ENCODE measurements around the gene CCDC85C. TPM values are rescaled to one million over a fixed set of nuclear protein-coding genes. Genes with fewer than 3 reads are reported as not detected.
A peak's percentile ranks its signal among the peaks of the same experiment; 100 is the strongest.

CCDC85C gene
- polyA plus RNA-seq, 2 donors = 30.1 to 51.0 TPM

- no peak overlapping the region for H3K4me3 ChIP-seq (ENCODE audit: low read depth in 1 of 2, low read length in 2 of 2)
- H3K27me3 ChIP-seq (ENCODE audit: control insufficient read depth in 1 of 2, insufficient read depth in 2 of 2, low read length in 2 of 2) = no peaks in the 10 kb centered on the region
- no peak overlapping the region for H3K27ac ChIP-seq (ENCODE audit: low read depth in 2 of 2, low read length in 1 of 2)
- WGBS, 2 donors = 81 to 90% methylated on average over 6 of the region's 6 CpGs
- H3K4me1 ChIP-seq (ENCODE audit: control insufficient read depth in 2 of 2, insufficient read depth in 2 of 2, low read length in 1 of 2) = no peaks in the 10 kb centered on the region
- H3K9me3 ChIP-seq (ENCODE audit: control insufficient read depth in 2 of 2, insufficient read depth in 1 of 2, low read depth in 1 of 2, low read length in 1 of 2) = no peaks in the 10 kb centered on the region
- H3K36me3 ChIP-seq (ENCODE audit: control insufficient read depth in 2 of 2, insufficient read depth in 2 of 2, low read length in 1 of 2) = peaks cover 24 to 58% of the 10 kb centered on the region in 2 donors
Observed at GRCh38 chr14:99506276-99506675, 97.7 kb downstream of the CCDC85C start.

GRCh38 chr14:99505089-99505488, 98.9 kb downstream of the CCDC85C start:
- Histone ChIP-seq H3K27ac (ENCODE audit: low read depth in 2 of 2, low read length in 1 of 2) (no peak overlapping the region), H3K4me1 (ENCODE audit: control insufficient read depth in 2 of 2, insufficient read depth in 2 of 2, low read length in 1 of 2) (no peaks in the 10 kb centered on the region), H3K27me3 (ENCODE audit: control insufficient read depth in 1 of 2, insufficient read depth in 2 of 2, low read length in 2 of 2) (no peaks in the 10 kb centered on the region), H3K9me3 (ENCODE audit: control insufficient read depth in 2 of 2, insufficient read depth in 1 of 2, low read depth in 1 of 2, low read length in 1 of 2) (no peaks in the 10 kb centered on the region), H3K36me3 (ENCODE audit: control insufficient read depth in 2 of 2, insufficient read depth in 2 of 2, low read length in 1 of 2) (peaks cover 24 to 60% of the 10 kb centered on the region in 2 donors), H3K4me3 (ENCODE audit: low read depth in 1 of 2, low read length in 2 of 2) (no peak overlapping the region)
- 86% methylated on average over 5 of the region's 5 CpGs for WGBS, 2 donors

DNA sequence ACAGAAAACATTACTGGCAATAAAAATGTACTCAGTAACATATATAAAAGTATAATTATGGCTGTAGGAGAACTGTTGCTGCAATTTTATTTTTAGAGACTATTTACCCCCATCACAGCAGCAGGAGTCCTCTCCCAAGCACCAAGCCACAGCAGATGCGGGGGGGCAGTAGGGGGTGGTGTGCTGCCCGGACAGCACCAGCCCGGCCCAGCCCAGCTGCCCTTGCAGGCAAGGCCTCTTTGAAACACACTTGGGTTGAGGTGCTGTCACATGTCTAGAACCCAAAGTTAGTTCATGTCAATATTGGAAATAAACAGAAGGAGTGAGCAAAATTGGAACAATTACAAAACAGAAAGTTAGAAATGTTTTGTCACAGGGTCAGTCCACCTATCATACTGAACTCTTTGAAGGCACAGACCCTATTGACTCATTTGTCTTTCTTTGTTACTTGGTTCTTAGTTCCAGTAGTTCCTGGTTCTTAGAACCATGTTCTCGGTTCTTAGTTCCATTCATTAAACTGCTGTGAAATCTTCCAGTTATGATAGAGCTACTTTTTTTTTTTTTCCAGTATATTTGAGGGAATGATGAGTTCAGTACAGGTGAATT, 100.1 kb downstream of the CCDC85C start:
- Histone ChIP-seq H3K27me3 (ENCODE audit: control insufficient read depth in 1 of 2, insufficient read depth in 2 of 2, low read length in 2 of 2) (no peaks in the 10 kb centered on the region), H3K4me3 (ENCODE audit: low read depth in 1 of 2, low read length in 2 of 2) (no peak overlapping the region), H3K36me3 (ENCODE audit: control insufficient read depth in 2 of 2, insufficient read depth in 2 of 2, low read length in 1 of 2) (peaks cover 24 to 50% of the 10 kb centered on the region in 2 donors), H3K9me3 (ENCODE audit: control insufficient read depth in 2 of 2, insufficient read depth in 1 of 2, low read depth in 1 of 2, low read length in 1 of 2) (no peaks in the 10 kb centered on the region), H3K27ac (ENCODE audit: low read depth in 2 of 2, low read length in 1 of 2) (no peak overlapping the region), H3K4me1 (ENCODE audit: control insufficient read depth in 2 of 2, insufficient read depth in 2 of 2, low read length in 1 of 2) (no peaks in the 10 kb centered on the region)
- WGBS, 2 donors = 91 to 93% methylated on average over 4 of the region's 4 CpGs

GRCh38 chr14:99502989-99503421, 101.0 kb downstream of the CCDC85C start:
- Histone ChIP-seq H3K27ac (ENCODE audit: low read depth in 2 of 2, low read length in 1 of 2) (no peak overlapping the region), H3K27me3 (ENCODE audit: control insufficient read depth in 1 of 2, insufficient read depth in 2 of 2, low read length in 2 of 2) (no peaks in the 10 kb centered on the region), H3K9me3 (ENCODE audit: control insufficient read depth in 2 of 2, insufficient read depth in 1 of 2, low read depth in 1 of 2, low read length in 1 of 2) (no peaks in the 10 kb centered on the region), H3K36me3 (ENCODE audit: control insufficient read depth in 2 of 2, insufficient read depth in 2 of 2, low read length in 1 of 2) (peaks cover 21 to 44% of the 10 kb centered on the region in 2 donors), H3K4me3 (ENCODE audit: low read depth in 1 of 2, low read length in 2 of 2) (no peak overlapping the region), H3K4me1 (ENCODE audit: control insufficient read depth in 2 of 2, insufficient read depth in 2 of 2, low read length in 1 of 2) (no peaks in the 10 kb centered on the region)
- 83 to 85% methylated on average over 14 of the region's 14 CpGs for WGBS, 2 donors

- WGBS, 2 donors = 87 to 93% methylated on average over 3 of the region's 3 CpGs
Observed at GRCh38 chr14:99497894-99498293, 106.1 kb downstream of the CCDC85C start.

DNA sequence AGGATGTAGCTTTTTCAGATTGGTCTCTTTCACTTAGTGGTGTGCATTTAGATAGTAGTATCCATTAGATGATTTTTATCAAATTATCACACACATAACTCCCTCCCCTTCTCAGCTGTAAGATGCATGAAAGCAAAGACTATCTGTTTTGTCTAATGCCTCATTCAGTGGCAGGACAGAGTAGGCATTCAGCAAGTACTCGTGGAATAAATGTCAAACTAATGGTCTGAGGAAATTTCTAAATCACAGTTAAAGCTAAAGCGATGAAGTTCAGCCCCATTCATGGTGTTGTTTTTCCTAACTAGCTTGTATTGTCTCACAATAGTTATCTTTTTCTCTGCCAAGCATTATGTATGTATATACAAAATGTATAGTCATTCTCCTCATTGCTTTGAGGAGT, 106.7 kb downstream of the CCDC85C start:
- H3K9me3 ChIP-seq (ENCODE audit: control insufficient read depth in 2 of 2, insufficient read depth in 1 of 2, low read depth in 1 of 2, low read length in 1 of 2) = no peaks in the 10 kb centered on the region
- H3K36me3 ChIP-seq (ENCODE audit: control insufficient read depth in 2 of 2, insufficient read depth in 2 of 2, low read length in 1 of 2) = peaks cover 8 to 25% of the 10 kb centered on the region in 2 donors
- H3K27me3 ChIP-seq (ENCODE audit: control insufficient read depth in 1 of 2, insufficient read depth in 2 of 2, low read length in 2 of 2) = no peaks in the 10 kb centered on the region
- no peaks in the 10 kb centered on the region for H3K4me1 ChIP-seq (ENCODE audit: control insufficient read depth in 2 of 2, insufficient read depth in 2 of 2, low read length in 1 of 2)
- H3K4me3 ChIP-seq (ENCODE audit: low read depth in 1 of 2, low read length in 2 of 2) = no peak overlapping the region
- WGBS, 2 donors = 87 to 92% methylated on average over 2 of the region's 2 CpGs
- no peak overlapping the region for H3K27ac ChIP-seq (ENCODE audit: low read depth in 2 of 2, low read length in 1 of 2)

More at GRCh38 chr14:99497894-99498293, 106.1 kb downstream of the CCDC85C start:
- H3K36me3 ChIP-seq (ENCODE audit: control insufficient read depth in 2 of 2, insufficient read depth in 2 of 2, low read length in 1 of 2) = peaks cover 14 to 29% of the 10 kb centered on the region in 2 donors
- H3K27me3 ChIP-seq (ENCODE audit: control insufficient read depth in 1 of 2, insufficient read depth in 2 of 2, low read length in 2 of 2) = no peaks in the 10 kb centered on the region
- H3K9me3 ChIP-seq (ENCODE audit: control insufficient read depth in 2 of 2, insufficient read depth in 1 of 2, low read depth in 1 of 2, low read length in 1 of 2) = no peaks in the 10 kb centered on the region
- no peak overlapping the region for H3K4me3 ChIP-seq (ENCODE audit: low read depth in 1 of 2, low read length in 2 of 2)
- no peak overlapping the region for H3K27ac ChIP-seq (ENCODE audit: low read depth in 2 of 2, low read length in 1 of 2)
- H3K4me1 ChIP-seq (ENCODE audit: control insufficient read depth in 2 of 2, insufficient read depth in 2 of 2, low read length in 1 of 2) = no peaks in the 10 kb centered on the region

DNA sequence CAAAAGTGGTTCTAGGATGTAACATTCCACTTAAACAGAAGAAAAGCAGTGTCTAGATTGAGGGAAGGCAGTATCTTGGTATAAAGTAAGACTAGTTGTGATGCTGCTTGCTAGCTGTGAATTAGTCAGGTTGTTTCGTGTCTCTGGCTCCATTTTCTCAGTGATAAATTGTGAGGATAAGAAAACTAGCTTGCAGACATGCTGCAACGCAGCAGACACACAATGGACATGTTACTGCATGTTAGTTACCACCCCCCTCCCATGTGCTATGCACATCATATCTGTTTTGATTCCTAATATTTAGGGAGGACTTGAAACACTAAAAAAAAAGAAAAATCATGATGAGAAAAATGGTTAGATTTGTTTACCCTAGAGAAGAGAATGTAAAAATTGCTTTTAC, 119.9 kb downstream of the CCDC85C start:
- H3K27ac ChIP-seq (ENCODE audit: low read depth in 2 of 2, low read length in 1 of 2) = no peak overlapping the region
- H3K9me3 ChIP-seq (ENCODE audit: control insufficient read depth in 2 of 2, insufficient read depth in 1 of 2, low read depth in 1 of 2, low read length in 1 of 2) = no peaks in the 10 kb centered on the region
- 33 to 49% methylated on average over 2 of the region's 2 CpGs for WGBS, 2 donors
- H3K4me1 ChIP-seq (ENCODE audit: control insufficient read depth in 2 of 2, insufficient read depth in 2 of 2, low read length in 1 of 2) = no peaks in the 10 kb centered on the region
- no peaks in the 10 kb centered on the region for H3K36me3 ChIP-seq (ENCODE audit: control insufficient read depth in 2 of 2, insufficient read depth in 2 of 2, low read length in 1 of 2)
- no peak overlapping the region for H3K4me3 ChIP-seq (ENCODE audit: low read depth in 1 of 2, low read length in 2 of 2)
- no peaks in the 10 kb centered on the region for H3K27me3 ChIP-seq (ENCODE audit: control insufficient read depth in 1 of 2, insufficient read depth in 2 of 2, low read length in 2 of 2)

GRCh38 chr14:99481745-99482099, 122.3 kb downstream of the CCDC85C start:
- 0 to 1% methylated on average over 17 of the region's 17 CpGs for WGBS, 2 donors
- Histone ChIP-seq H3K27ac (ENCODE audit: low read depth in 2 of 2, low read length in 1 of 2) (peak overlapping the region; percentile 92 to 93), H3K4me3 (ENCODE audit: low read depth in 1 of 2, low read length in 2 of 2) (peak overlapping the region; percentile 79 to 91), H3K27me3 (ENCODE audit: control insufficient read depth in 1 of 2, insufficient read depth in 2 of 2, low read length in 2 of 2) (no peaks in the 10 kb centered on the region), H3K36me3 (ENCODE audit: control insufficient read depth in 2 of 2, insufficient read depth in 2 of 2, low read length in 1 of 2) (no peaks in the 10 kb centered on the region), H3K4me1 (ENCODE audit: control insufficient read depth in 2 of 2, insufficient read depth in 2 of 2, low read length in 1 of 2) (no peaks in the 10 kb centered on the region), H3K9me3 (ENCODE audit: control insufficient read depth in 2 of 2, insufficient read depth in 1 of 2, low read depth in 1 of 2, low read length in 1 of 2) (no peaks in the 10 kb centered on the region)

- Histone ChIP-seq H3K4me3 (ENCODE audit: low read depth in 1 of 2, low read length in 2 of 2) (peak within 1 kb of the TSS; percentile 81 to 95), H3K9me3 (ENCODE audit: control insufficient read depth in 2 of 2, insufficient read depth in 1 of 2, low read depth in 1 of 2, low read length in 1 of 2) (no peaks in the 10 kb centered on the region), H3K36me3 (ENCODE audit: control insufficient read depth in 2 of 2, insufficient read depth in 2 of 2, low read length in 1 of 2) (no peaks in the 10 kb centered on the region), H3K27ac (ENCODE audit: low read depth in 2 of 2, low read length in 1 of 2) (peak within 1 kb of the TSS; percentile 94 to 97), H3K27me3 (ENCODE audit: control insufficient read depth in 1 of 2, insufficient read depth in 2 of 2, low read length in 2 of 2) (no peaks in the 10 kb centered on the region), H3K4me1 (ENCODE audit: control insufficient read depth in 2 of 2, insufficient read depth in 2 of 2, low read length in 1 of 2) (no peaks in the 10 kb centered on the region)
- WGBS, 2 donors = 1% methylated on average over 75 to 82 of the region's 82 CpGs
Observed at GRCh38 chr14:99480917-99481744, 122.9 kb downstream of the CCDC85C start, which contains the start of gene CCNK. Gene CCNK, plus strand, starts transcription at chr14:99481409. Its CDS starts 11,269 bp downstream, at chr14:99492678.

All from esophagus (tissue), 2 donors.